ENCODE results near the gene ACTN4. TPM values are rescaled to one million over a fixed set of nuclear protein-coding genes. Genes with fewer than 3 reads are reported as not detected.

Gene ACTN4
- total RNA-seq, 2 experiments from 2014 or later = 86.8 to 178 TPM

DNA sequence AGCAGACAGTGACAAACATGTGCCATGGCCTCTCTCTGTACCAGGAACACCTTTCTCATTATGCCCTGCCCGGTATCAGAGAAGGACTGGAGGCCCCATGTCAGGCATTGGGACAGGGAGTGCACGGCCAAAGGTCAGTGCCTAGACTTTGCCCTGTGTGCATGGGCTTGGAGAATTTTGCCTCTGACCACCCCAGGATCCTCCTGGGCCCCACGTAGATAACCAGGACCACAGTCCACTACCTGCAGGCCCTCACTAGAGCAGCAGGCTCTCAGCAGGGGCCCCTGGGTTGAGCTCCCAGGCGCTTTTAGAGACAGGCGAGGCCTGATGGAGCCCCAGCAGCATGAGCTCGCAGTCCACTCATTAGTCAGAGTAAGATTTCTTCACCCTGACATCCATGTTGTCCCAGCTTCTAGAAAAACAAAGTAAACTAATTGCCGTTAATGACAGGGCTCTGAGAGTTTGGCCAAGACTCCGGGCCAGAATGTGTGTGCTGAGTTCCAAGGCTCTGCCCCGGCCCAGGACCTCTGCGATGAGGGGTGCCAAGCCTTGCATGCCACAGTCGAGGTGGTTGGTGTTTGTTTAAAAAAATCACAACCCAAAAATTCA lies 54.1 kb downstream of the ACTN4 start:
- Histone ChIP-seq H3K4me3 (ENCODE audit: low read depth, low read length, poor library complexity, severe bottlenecking) (no peak overlapping the region), H3K79me2 (ENCODE audit: insufficient read depth, low read depth, low read length) (no peaks in the 10 kb centered on the region), H3K36me3 (ENCODE audit: insufficient read depth, low read length) (peaks cover 21% of the 10 kb centered on the region; the same call in 1 of the 2 replicates), H3K4me1 (ENCODE audit: insufficient read depth, low read length, poor library complexity, severe bottlenecking) (no peaks in the 10 kb centered on the region), H3K27ac (ENCODE audit: low read depth, low read length, poor library complexity, severe bottlenecking) (no peak overlapping the region), H2AFZ (ENCODE audit: low read length) (no peak overlapping the region), H3K4me2 (ENCODE audit: low read length) (no peak overlapping the region), H3K9me3 (ENCODE audit: low read length) (no peaks in the 10 kb centered on the region), H4K20me1 (ENCODE audit: insufficient read depth, low read length) (no peaks in the 10 kb centered on the region), H3K9me2 (ENCODE audit: insufficient read depth, low read length) (no peaks in the 10 kb centered on the region)
- ChIA-PET POLR2A (no interaction called here), CTCF (ENCODE audit: unreplicated experiment) (no interaction called here)
- intact Hi-C loops (cut with micrococcal nuclease; ENCODE audit: unreplicated experiment) = no loop called here
- no TSS peak for BruUV-seq (replicated peaks)
- TF ChIP-seq EZH2phosphoT487 (IDR thresholded peaks at IDR 0.05; ENCODE audit: borderline replicate concordance, low read depth, low read length) = no peak
- TF ChIP-seq, protein P1, sequence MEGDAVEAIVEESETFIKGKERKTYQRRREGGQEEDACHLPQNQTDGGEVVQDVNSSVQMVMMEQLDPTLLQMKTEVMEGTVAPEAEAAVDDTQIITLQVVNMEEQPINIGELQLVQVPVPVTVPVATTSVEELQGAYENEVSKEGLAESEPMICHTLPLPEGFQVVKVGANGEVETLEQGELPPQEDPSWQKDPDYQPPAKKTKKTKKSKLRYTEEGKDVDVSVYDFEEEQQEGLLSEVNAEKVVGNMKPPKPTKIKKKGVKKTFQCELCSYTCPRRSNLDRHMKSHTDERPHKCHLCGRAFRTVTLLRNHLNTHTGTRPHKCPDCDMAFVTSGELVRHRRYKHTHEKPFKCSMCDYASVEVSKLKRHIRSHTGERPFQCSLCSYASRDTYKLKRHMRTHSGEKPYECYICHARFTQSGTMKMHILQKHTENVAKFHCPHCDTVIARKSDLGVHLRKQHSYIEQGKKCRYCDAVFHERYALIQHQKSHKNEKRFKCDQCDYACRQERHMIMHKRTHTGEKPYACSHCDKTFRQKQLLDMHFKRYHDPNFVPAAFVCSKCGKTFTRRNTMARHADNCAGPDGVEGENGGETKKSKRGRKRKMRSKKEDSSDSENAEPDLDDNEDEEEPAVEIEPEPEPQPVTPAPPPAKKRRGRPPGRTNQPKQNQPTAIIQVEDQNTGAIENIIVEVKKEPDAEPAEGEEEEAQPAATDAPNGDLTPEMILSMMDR (conservative IDR thresholded peaks at IDR 0.05; ENCODE audit: low read length) = no peak
- no peak for DNase-seq (ENCODE audit: low spot score)

DNA sequence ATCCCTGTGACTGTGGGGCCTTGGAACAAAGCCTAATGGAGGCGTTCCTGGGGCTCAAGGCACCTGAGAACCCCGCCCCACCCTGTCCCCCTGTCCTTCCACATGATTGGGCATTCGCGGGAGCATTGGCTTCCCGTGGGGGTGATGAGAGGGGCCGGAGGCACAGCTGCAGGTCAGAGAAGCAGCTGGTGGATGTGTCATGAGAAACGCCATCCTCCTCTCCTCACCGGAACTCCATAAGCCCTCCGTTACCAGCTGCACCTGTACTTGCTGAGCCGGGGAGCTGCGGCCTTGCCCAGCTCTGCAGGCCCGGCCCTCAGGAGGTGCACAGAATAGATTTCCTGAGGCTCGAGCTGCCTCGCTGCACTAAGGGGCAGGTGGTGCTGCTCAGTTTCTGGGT lies 54.8 kb downstream of the ACTN4 start:
- BruUV-seq (replicated peaks) = no TSS peak
- Histone ChIP-seq H3K9me2 (ENCODE audit: insufficient read depth, low read length) (no peaks in the 10 kb centered on the region), H3K4me1 (ENCODE audit: insufficient read depth, low read length, poor library complexity, severe bottlenecking) (no peaks in the 10 kb centered on the region), H3K4me3 (ENCODE audit: low read depth, low read length, poor library complexity, severe bottlenecking) (no peak overlapping the region), H3K27ac (ENCODE audit: low read depth, low read length, poor library complexity, severe bottlenecking) (no peak overlapping the region), H4K20me1 (ENCODE audit: insufficient read depth, low read length) (no peaks in the 10 kb centered on the region), H3K9me3 (ENCODE audit: low read length) (no peaks in the 10 kb centered on the region), H2AFZ (ENCODE audit: low read length) (no peak overlapping the region), H3K36me3 (ENCODE audit: insufficient read depth, low read length) (peaks cover 28% of the 10 kb centered on the region; the same call in 1 of the 2 replicates), H3K79me2 (ENCODE audit: insufficient read depth, low read depth, low read length) (no peaks in the 10 kb centered on the region), H3K4me2 (ENCODE audit: low read length) (no peak overlapping the region)
- ChIA-PET CTCF (ENCODE audit: unreplicated experiment) (no interaction called here), POLR2A (no interaction called here)
- intact Hi-C loops (cut with micrococcal nuclease; ENCODE audit: unreplicated experiment) = no loop called here
- DNase-seq (ENCODE audit: low spot score) = no peak
- TF ChIP-seq, protein P1 (conservative IDR thresholded peaks at IDR 0.05; ENCODE audit: low read length) = no peak
- no peak for TF ChIP-seq EZH2phosphoT487 (IDR thresholded peaks at IDR 0.05; ENCODE audit: borderline replicate concordance, low read depth, low read length)

- Histone ChIP-seq H2AFZ (ENCODE audit: low read length) (no peak overlapping the region), H3K4me3 (ENCODE audit: low read depth, low read length, poor library complexity, severe bottlenecking) (no peak overlapping the region), H3K9me2 (ENCODE audit: insufficient read depth, low read length) (no peaks in the 10 kb centered on the region), H3K27ac (ENCODE audit: low read depth, low read length, poor library complexity, severe bottlenecking) (no peak overlapping the region), H3K4me1 (ENCODE audit: insufficient read depth, low read length, poor library complexity, severe bottlenecking) (no peaks in the 10 kb centered on the region), H4K20me1 (ENCODE audit: insufficient read depth, low read length) (no peaks in the 10 kb centered on the region), H3K79me2 (ENCODE audit: insufficient read depth, low read depth, low read length) (no peaks in the 10 kb centered on the region), H3K4me2 (ENCODE audit: low read length) (no peak overlapping the region), H3K36me3 (ENCODE audit: insufficient read depth, low read length) (peaks cover 40% of the 10 kb centered on the region; the same call in 1 of the 2 replicates), H3K9me3 (ENCODE audit: low read length) (no peaks in the 10 kb centered on the region)
- CTCF ChIA-PET (ENCODE audit: unreplicated experiment) = no interaction called here
- intact Hi-C loops (cut with micrococcal nuclease; ENCODE audit: unreplicated experiment) = no loop called here
- TF ChIP-seq, protein P1 (conservative IDR thresholded peaks at IDR 0.05; ENCODE audit: low read length) = no peak
- no peak for TF ChIP-seq EZH2phosphoT487 (IDR thresholded peaks at IDR 0.05; ENCODE audit: borderline replicate concordance, low read depth, low read length)
- DNase-seq (ENCODE audit: low spot score) = no peak
- POLR2A ChIA-PET = no interaction called here
- BruUV-seq (replicated peaks) = no TSS peak
Measured at GRCh38 chr19:38703509-38703908, 56.1 kb downstream of the ACTN4 start.
